ENCODE data around the gene KISS1.

DNA sequence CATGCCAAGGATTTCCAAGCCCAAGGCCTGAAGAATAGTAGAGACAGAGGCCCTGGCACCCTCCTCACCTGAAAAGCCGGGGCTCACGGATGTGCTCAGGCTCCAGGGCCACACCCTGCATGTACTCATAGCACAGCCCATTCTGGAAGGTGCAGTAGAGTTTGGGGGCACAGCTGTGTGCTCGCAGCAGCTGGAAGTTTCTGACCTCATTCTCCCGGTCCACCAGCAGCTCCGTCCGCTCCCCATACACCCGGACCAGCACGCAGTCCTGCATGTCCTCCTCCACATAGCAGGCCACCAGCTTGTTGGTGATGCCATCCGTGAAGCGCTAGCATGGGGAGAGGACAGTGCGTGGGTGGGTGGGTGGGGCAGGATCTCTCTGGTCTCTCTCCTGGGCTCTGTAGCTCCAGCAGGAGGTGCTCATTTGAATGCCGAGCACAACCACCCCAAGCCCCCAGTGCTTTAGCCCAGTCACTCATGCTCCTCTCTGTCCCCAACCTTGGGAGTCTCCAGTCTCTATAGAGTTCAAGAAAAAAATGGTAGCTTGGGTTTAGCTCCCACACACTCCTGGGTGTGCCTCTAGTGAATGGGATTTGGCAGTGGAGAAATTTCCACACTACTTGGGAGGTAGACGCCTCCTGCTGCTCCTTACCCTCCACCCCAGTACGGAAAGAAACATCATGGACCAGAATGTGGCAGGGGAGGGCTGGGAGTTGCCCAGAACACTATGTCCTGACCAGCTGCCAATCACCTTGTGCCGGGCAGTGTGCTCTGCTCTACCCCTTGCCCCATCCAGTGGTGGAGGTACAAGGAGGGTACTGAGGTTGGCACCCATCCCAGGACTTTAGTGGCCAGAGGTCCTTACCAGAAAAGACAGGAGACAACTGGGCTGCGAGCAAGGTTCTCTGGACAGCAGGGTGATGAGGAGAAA is 46.4 kb downstream of the KISS1 start:
- TF ChIP-seq FOS (IDR thresholded peaks at IDR 0.05; ENCODE audit: low read depth, low read length), result no peak
- TF ChIP-seq POLR2A (IDR thresholded peaks at IDR 0.05; ENCODE audit: low read depth, low read length), result no peak
- TF ChIP-seq RFX5 (IDR thresholded peaks at IDR 0.05; ENCODE audit: low read depth, low read length), result no peak
- TF ChIP-seq, protein P1, sequence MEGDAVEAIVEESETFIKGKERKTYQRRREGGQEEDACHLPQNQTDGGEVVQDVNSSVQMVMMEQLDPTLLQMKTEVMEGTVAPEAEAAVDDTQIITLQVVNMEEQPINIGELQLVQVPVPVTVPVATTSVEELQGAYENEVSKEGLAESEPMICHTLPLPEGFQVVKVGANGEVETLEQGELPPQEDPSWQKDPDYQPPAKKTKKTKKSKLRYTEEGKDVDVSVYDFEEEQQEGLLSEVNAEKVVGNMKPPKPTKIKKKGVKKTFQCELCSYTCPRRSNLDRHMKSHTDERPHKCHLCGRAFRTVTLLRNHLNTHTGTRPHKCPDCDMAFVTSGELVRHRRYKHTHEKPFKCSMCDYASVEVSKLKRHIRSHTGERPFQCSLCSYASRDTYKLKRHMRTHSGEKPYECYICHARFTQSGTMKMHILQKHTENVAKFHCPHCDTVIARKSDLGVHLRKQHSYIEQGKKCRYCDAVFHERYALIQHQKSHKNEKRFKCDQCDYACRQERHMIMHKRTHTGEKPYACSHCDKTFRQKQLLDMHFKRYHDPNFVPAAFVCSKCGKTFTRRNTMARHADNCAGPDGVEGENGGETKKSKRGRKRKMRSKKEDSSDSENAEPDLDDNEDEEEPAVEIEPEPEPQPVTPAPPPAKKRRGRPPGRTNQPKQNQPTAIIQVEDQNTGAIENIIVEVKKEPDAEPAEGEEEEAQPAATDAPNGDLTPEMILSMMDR (conservative IDR thresholded peaks at IDR 0.05; ENCODE audit: low read depth, low read length), result no peak
- TF ChIP-seq MXI1 (IDR thresholded peaks at IDR 0.05; ENCODE audit: borderline replicate concordance, low read depth, low read length), result no peak
- TF ChIP-seq, protein P2, sequence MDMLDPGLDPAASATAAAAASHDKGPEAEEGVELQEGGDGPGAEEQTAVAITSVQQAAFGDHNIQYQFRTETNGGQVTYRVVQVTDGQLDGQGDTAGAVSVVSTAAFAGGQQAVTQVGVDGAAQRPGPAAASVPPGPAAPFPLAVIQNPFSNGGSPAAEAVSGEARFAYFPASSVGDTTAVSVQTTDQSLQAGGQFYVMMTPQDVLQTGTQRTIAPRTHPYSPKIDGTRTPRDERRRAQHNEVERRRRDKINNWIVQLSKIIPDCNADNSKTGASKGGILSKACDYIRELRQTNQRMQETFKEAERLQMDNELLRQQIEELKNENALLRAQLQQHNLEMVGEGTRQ (IDR thresholded peaks at IDR 0.05; ENCODE audit: low read depth, low read length), result no peak
- TF ChIP-seq MAFK (IDR thresholded peaks at IDR 0.05; ENCODE audit: low read depth, low read length), result no peak
- TF ChIP-seq CEBPB (IDR thresholded peaks at IDR 0.05; ENCODE audit: low read depth, low read length), result no peak
- no peak for TF ChIP-seq BHLHE40 (IDR thresholded peaks at IDR 0.05; ENCODE audit: low read depth, low read length)
- TF ChIP-seq RAD21 (IDR thresholded peaks at IDR 0.05; ENCODE audit: low read length), result no peak
- TF ChIP-seq SMC3 (IDR thresholded peaks at IDR 0.05; ENCODE audit: low read depth, low read length), result no peak

Data from IMR-90 (cell line).